NCI-H146 treated with DMSO at 0.1 percent for 48 hours (cell line): ENCODE measurements around the gene GNAQ.
A peak's percentile ranks its signal among the peaks of the same experiment; 100 is the strongest.

Source experiments
- DNase-seq: peaks from one replicate; lab custom pipeline; 2025; ENCODE audit not compliant: unreplicated experiment; lab: John Stamatoyannopoulos, UW

The GNAQ gene

GRCh38 chr9:77848404-77848803 lies 183.2 kb downstream of the GNAQ start:
- no peak for DNase-seq

- DNase-seq, result no peak
Measured at GRCh38 chr9:77847626-77848025, 184.0 kb downstream of the GNAQ start.

- no peak for DNase-seq
Measured at GRCh38 chr9:77847059-77847499, 184.5 kb downstream of the GNAQ start.

GRCh38 chr9:77844415-77844814 lies 187.2 kb downstream of the GNAQ start:
- no peak for DNase-seq

GRCh38 chr9:77843871-77844155 lies 187.8 kb downstream of the GNAQ start:
- no peak for DNase-seq

GRCh38 chr9:77843076-77843870 lies 188.3 kb downstream of the GNAQ start:
- DNase-seq, result peak; percentile 54

GRCh38 chr9:77841739-77842386 lies 189.7 kb downstream of the GNAQ start:
- no peak for DNase-seq

- no peak for DNase-seq
Measured at GRCh38 chr9:77839459-77840140, 192.0 kb downstream of the GNAQ start.

GRCh38 chr9:77838986-77839385 lies 192.6 kb downstream of the GNAQ start:
- no peak for DNase-seq

GRCh38 chr9:77834898-77835488 lies 196.6 kb downstream of the GNAQ start:
- DNase-seq, result no peak

- DNase-seq, result peak; percentile 26
Measured at GRCh38 chr9:77833561-77834429, 197.8 kb downstream of the GNAQ start.

- no peak for DNase-seq
Measured at GRCh38 chr9:77832639-77833038, 199.0 kb downstream of the GNAQ start.

GRCh38 chr9:77831781-77832180 lies 199.8 kb downstream of the GNAQ start:
- DNase-seq, result no peak

- no peak for DNase-seq
Measured at GRCh38 chr9:77830618-77831285, 200.9 kb downstream of the GNAQ start.

- DNase-seq, result no peak
Measured at GRCh38 chr9:77829420-77829819, 202.2 kb downstream of the GNAQ start.

- DNase-seq, result no peak
Measured at GRCh38 chr9:77827104-77827784, 204.4 kb downstream of the GNAQ start.

- no peak for DNase-seq
Measured at GRCh38 chr9:77826621-77827020, 205.0 kb downstream of the GNAQ start.

GRCh38 chr9:77826116-77826515 lies 205.5 kb downstream of the GNAQ start:
- no peak for DNase-seq

GRCh38 chr9:77825361-77825760 lies 206.2 kb downstream of the GNAQ start:
- DNase-seq, result no peak
